ENCODE data around the gene RNF123. TPM values are rescaled to one million over a fixed set of nuclear protein-coding genes. Genes with fewer than 3 reads are reported as not detected.

The RNF123 gene
- total and polyA plus RNA-seq, 4 donors, result 34.3 to 104 (median 40.2) TPM

GRCh38 chr3:49763981-49764380 lies 74.6 kb downstream of the RNF123 start:
- no peak overlapping the region for H3K9ac ChIP-seq (ENCODE audit: low read depth in 1 of 2, low read length in 2 of 2)
- peaks cover 0 to 2% (median under 1%) of the 10 kb centered on the region in 4 donors for H3K36me3 ChIP-seq (ENCODE audit: control insufficient read depth in 4 of 4, insufficient read depth in 3 of 4, low read depth in 1 of 4, low read length in 3 of 4)
- no peak overlapping the region for H3K4me3 ChIP-seq (ENCODE audit: low read depth in 1 of 3, low read length in 3 of 3)
- H3K9me3 ChIP-seq (ENCODE audit: control insufficient read depth in 4 of 4, low read length in 3 of 4), result no peaks in the 10 kb centered on the region
- H3K27me3 ChIP-seq (ENCODE audit: control insufficient read depth in 4 of 4, insufficient read depth in 4 of 4, low read length in 3 of 4), result no peaks in the 10 kb centered on the region
- 98% methylated on average over 4 of the region's 4 CpGs for WGBS
- TF ChIP-seq GABPA (IDR thresholded peaks at IDR 0.05 in 1 of 2, conservative IDR thresholded peaks at IDR 0.05 in 1 of 2) (no peak), JUND (IDR thresholded peaks at IDR 0.05) (no peak), TAF1 (conservative IDR thresholded peaks at IDR 0.05) (no peak), REST (IDR thresholded peaks at IDR 0.05) (no peak), HNF4A (conservative IDR thresholded peaks at IDR 0.05) (no peak), FOXA2 (IDR thresholded peaks at IDR 0.05) (no peak), RAD21 (IDR thresholded peaks at IDR 0.05) (no peak), NR2F2 (IDR thresholded peaks at IDR 0.05) (no peak), YY1 (IDR thresholded peaks at IDR 0.05) (no peak), CTCF (IDR thresholded peaks at IDR 0.05; ENCODE audit: low read depth, low read length, missing input control) (no peak), HNF4G (IDR thresholded peaks at IDR 0.05) (no peak), SP1 (IDR thresholded peaks at IDR 0.05) (no peak), RXRA (IDR thresholded peaks at IDR 0.05) (no peak), FOXA1 (IDR thresholded peaks at IDR 0.05) (no peak), EGR1 (IDR thresholded peaks at IDR 0.05; ENCODE audit: low read depth in 2 of 2) (no peak), ATF3 (IDR thresholded peaks at IDR 0.05) (no peak), MAX (IDR thresholded peaks at IDR 0.05) (no peak), ZBTB33 (IDR thresholded peaks at IDR 0.05) (no peak)
- no peak overlapping the region for H3K27ac ChIP-seq (ENCODE audit: low read depth in 1 of 2, low read length in 2 of 2)
- DNase-seq (ENCODE audit: low spot score), result no peak
- H3K4me1 ChIP-seq (ENCODE audit: control insufficient read depth in 4 of 4, insufficient read depth in 4 of 4, low read length in 3 of 4), result no peaks in the 10 kb centered on the region
